B cell (primary cell): ENCODE measurements around the gene ZSCAN1.

Experiments
- EZH2 ChIP-seq: IDR thresholded peaks from 2 replicates; pipeline ENCODE4 v1.6.1; 2012; ENCODE audit warnings: borderline replicate concordance, low read depth, mild to moderate bottlenecking, moderate library complexity, low read length; ENCODE audit not compliant: insufficient read depth, poor library complexity, severe bottlenecking
- TF ChIP-seq, protein P1 (sequence below): fragments of 200-600 bp; IDR thresholded peaks from one replicate; pipeline ENCODE4 v1.8.0; 2022; ENCODE audit warnings: antibody characterized with exemption, mild to moderate bottlenecking

DNA sequence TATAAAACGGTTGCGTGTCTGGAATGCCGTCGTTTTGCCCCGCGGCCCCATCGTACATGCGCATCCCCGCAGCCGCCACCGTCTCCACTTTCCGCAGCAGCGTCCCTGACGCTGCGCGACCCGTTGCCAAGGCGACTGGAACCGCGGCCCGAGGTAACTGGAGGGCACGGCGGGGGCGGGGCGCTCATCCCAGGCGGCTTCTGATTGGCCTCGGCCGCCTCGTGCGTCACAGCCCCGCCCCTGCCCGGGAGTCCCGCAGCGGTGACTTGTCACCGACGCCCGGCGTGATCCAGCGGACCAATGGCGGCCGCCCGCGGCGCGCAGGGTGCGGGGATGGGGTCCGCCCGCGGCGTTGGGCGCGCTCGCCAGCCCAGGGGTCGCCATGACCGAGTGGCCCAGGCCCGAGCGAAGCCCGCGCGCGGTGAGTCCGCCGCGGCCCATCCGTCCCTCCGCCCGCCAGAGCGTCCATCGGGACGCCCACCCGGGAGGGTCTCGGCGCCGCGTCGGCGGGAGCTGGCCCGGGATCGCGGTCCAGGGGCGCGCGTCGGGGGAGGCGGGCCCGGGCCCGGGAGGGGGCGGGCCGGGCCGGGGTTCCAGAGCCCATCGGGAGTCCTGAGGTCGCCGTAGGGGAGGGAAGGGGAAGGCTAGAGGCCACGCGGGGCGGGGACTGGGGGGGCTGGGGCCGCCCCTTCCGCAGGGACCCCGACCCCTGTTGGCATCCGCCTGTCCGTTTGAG, at the start of gene ZSCAN1:
- TF ChIP-seq, protein P1, sequence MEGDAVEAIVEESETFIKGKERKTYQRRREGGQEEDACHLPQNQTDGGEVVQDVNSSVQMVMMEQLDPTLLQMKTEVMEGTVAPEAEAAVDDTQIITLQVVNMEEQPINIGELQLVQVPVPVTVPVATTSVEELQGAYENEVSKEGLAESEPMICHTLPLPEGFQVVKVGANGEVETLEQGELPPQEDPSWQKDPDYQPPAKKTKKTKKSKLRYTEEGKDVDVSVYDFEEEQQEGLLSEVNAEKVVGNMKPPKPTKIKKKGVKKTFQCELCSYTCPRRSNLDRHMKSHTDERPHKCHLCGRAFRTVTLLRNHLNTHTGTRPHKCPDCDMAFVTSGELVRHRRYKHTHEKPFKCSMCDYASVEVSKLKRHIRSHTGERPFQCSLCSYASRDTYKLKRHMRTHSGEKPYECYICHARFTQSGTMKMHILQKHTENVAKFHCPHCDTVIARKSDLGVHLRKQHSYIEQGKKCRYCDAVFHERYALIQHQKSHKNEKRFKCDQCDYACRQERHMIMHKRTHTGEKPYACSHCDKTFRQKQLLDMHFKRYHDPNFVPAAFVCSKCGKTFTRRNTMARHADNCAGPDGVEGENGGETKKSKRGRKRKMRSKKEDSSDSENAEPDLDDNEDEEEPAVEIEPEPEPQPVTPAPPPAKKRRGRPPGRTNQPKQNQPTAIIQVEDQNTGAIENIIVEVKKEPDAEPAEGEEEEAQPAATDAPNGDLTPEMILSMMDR, result no peak
- no peak for TF ChIP-seq EZH2
